Stimulated activated CD4-positive, alpha-beta T cell treated with anti-CD3 and anti-CD28 coated beads, Interleukin-1b, Interleukin-23, amount 100 ng/mL, for 4 hours (primary cell): Measurements from ENCODE around the gene P2RY14.

Source experiments
- DNase-seq, 2 donors: peaks; one replicate each; pipeline ENCODE4 v3.0.0-alpha.2; 2020; ENCODE audit warnings: low read depth in 2 of 2

P2RY14 gene

DNA sequence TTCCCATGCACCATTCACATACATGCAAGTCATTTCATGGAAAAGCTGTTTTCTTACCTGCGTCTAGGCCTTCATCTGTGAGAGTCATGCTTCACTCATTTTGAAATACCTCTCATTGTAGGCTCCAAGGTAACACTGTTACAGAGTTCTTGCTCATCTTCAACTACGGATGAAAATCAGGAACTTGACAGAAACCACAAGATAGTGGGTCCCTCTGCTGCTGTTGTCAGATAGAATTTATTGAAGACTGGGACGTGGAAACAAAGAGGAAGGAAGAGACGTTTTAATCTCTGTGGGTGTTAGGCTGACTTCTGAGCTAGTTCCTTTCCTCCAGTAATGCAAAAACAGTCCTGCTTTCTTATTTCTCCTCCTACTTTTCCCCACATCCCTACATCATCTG lies at the start of gene P2RY14:
P2RY14 (minus strand) TSS at position 313 of the 400 bp plus-strand sequence. CDS start 64,226 bp downstream, outside the sequence.
- no peak for DNase-seq

DNA sequence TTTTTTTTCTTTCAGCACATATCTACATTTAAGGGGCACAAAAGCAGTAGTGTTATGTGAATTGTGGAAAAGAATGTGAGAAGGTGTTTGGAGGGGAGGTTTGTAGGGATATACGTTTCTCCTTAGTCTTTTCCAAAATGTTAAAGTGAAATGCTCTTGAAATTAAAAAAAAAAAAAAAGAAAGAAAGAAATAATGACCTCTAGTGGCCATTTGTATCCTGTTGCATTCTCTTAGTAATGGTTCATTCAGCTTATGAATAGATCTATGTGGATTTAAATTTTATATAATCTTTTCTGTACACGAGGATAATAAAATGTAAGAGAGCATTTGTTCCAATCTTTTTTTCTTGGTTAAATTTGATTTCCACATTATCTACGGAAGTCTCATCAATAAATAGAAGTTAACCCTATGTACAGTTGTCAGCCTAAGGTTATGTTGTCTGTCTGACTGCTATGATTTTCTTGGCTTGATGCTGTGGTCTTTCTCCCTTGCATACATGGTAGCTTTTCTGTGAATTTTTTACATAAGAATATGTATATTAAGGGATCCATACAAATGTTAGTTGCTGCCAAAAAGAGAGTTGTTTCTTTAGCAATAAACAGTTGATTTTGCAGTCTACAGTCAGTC lies 49.3 kb upstream of the P2RY14 start:
- DNase-seq = no peak

DNA sequence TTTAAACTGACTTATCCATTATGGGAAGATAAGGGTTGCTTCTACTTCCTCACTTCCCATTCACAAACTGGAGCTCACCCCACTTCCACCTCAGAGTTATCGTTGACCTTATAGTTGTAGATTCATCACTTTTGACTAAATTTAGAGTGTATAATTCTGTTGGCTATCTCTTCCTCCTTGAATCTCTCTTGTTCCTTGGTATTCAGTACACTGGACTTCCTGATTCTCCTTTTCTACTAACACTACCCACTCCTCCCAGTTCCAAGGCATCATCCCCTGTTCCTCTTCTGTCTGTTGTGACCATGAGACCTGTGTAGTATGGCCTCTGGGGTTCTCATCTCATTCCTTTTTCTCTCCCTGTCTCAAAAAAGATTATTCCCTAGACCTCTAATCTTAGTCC lies 44.2 kb upstream of the P2RY14 start:
- no peak for DNase-seq

DNA sequence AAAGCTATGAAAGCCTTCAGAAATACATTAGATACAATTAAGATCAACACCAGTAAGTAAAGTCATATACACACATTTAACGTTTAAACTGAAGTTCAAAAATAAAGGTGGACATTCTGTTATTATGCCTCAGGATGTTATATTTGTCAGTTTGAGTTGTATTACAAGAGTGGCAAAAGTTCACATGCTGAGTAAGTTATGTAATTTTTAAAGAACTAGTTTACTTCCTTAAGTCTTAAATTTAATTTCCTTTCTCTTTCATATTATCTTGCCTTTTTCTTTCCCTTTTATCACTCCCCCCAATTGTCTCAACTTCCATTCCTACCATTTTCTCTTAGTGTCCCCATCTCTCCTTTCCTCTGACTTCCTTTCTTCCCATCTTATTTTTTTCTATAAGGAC lies 43.2 kb upstream of the P2RY14 start:
- no peak for DNase-seq

DNA sequence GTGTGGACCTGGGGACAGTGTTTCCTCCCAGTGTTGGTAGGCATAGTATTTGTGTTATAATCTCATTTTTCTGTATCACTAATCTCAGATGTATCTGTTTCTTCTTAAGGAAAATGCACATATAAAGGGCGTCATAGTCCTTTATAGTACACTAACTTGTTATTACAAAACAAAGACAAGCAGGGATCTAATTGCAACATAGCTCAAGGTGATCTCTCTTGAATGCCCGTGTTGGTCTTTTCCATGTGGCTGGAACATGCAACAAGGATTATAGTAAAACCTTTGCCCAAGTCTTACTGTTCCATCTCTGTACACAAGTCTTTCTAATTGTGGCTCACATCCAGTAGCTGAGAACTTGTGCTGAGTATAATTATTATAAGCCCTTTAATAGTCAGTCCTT lies 41.8 kb upstream of the P2RY14 start:
- DNase-seq = no peak

DNA sequence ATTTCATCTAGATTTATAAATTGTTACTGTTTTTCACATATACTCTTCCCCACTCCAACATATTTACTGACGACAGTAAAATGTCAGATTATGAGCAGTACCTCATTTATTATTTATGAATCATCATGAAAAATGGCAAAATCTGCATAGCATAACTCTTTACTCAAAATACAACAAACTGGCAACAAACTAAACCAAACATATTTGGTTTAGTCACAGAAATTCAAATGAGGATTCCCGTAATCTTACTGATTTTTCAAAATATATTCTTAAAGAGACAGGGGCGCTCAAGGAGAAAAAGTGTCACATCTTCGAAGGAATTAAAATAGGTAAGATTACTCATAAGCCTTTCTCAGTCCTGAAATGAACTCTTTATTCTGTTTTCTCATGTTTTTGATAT lies 41.3 kb upstream of the P2RY14 start:
- DNase-seq = no peak

DNA sequence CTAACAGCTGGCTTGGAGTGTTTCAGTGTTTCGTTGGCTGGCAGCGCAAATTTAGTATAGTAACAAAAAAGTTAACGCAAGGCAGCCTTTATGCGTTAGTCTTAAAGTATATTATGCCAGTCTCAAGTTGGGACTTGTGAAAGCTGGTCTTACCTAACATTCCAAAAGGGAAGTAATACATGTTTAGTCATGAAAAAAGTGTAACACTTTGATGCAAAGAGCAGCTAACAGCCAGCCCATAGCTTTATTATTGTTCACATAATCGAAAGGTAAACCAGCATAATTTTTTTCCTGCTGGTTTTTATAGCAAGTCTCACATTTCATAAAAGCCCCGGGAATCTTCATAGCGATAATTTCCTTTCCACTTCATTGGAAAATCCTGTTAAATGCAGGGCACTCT lies 40.6 kb upstream of the P2RY14 start:
- DNase-seq = no peak

DNA sequence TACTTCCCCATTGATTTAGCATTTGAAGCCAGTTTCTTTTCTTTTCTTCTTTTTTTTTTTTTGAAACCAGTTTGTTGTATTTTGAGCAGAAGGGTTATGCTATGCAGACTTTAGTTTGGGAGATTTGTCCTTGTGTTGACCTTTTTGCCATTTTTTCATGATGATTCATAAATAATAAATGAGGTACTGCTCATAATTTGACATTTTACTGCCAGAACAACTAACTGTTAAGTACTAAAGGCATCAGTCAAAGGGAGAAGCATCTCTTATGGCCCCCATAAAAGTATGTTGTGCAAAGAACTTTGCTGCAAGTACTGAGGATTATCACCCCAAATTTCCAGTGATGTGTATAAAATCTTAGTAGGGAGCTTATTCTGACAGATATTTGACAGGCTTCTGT lies 40.0 kb upstream of the P2RY14 start:
- no peak for DNase-seq

DNA sequence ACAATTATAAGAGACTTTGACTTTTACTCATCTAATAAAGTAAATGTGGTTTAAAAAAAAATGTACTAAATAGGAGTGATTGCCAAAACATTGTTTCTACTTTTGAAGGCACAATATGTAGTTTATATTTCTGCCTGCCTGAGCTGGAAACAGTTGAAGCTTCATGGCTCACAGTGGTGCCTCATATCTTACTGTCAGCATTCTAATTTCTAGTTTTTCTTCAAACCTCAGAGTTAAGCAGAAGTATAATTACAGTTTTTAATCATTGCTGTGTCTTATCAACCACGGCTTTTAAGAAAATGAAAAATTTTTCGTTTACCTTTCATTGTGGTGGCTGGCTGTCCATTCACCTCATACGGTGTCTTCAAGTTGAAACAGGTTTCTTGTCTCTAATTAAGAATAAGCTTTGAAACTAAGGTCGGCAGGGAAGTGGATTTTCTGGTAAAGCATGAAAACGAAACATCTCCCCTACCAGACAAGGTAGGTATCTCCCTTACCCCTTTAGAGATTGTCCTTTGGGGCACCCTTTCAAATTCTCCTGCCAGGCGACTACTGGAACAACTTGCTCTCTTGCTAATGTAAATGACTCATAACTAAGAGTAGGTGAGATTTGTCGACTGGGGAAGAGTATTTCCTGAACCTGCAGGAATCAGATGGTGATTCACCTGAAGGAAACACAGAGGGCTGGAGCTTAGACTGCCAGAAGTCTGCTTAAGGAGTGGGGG lies 38.1 kb upstream of the P2RY14 start, which contains the start of gene GPR87:
GPR87 (minus strand) TSS at position 554 of the 725 bp plus-strand sequence. CDS start 16,720 bp downstream, outside the sequence.
- no peak for DNase-seq

DNA sequence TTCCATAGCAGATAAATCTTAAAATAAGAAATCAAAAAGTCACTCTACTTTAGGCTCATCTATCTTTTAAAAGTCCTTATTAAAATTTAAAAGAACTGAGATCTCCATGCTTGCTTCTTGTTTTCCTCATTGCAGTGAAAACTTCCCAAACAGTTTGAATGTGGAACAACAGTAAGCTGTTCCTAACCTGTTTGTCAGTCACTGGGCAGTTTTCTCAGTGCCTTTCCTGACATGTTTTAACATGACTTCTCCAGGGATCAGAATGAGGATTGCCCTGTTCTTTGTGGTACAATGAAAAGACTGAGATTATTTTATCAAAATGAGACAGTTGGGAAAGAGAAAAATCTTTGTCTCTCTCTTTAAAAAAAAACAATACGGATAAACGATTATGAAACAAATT lies 37.5 kb upstream of the P2RY14 start:
- no peak for DNase-seq

DNA sequence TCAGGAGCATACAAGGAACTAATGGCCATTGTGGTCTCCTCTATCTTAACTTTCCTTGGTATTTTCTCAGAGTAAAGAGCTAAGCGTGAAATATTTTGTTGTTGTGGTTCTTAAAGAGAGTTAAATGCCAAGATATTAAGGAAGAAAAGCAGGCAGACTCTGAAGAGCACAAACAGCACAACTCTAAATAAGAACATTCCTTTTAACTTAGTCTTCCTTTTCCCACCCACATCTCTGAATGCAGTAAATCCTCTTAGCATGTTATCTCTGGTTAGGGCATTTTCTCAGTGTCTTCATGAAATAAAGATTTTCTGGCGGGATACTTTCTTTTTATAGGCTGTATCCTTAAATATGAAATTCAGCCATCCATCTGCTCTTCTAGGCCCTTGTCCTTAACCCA lies 36.8 kb upstream of the P2RY14 start:
- no peak for DNase-seq

DNA sequence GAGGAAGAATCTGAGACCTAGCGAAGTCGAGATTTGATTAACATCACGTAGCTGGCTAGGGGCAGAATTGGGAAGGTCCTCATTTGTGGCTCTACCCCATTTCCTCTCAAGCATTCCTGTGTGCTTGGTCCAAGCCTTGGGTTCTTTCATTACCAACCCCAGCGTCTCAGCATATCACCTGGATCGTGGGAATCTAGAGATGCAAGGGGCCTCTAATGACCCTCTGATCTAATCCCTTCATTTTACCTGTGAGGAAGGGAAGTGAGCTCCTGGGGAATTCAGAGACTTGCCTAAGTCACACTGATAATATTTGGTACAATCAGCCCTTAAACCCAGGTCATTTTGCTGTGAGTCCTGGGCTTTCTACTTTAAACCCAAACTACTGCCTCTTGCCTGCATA lies 36.3 kb upstream of the P2RY14 start:
- no peak for DNase-seq

DNA sequence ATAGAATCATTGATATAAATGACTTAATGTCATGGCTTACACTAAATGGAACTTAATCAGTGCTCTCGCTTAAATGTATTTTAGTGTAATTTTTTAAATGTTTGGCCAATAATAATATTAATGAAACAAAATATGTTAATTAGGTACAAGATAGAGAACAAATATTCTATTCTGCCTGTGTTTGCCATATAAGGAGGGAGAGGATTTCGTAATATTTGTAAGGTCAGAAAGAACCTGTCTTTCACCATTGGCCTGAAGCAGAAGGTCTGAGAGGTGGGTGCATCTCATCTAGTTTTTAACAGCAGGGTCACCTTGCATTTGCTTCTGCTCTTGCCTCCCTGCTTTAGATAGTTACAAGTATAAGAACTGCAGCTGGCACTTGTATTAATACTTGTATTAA lies 35.8 kb upstream of the P2RY14 start:
- DNase-seq = no peak

DNA sequence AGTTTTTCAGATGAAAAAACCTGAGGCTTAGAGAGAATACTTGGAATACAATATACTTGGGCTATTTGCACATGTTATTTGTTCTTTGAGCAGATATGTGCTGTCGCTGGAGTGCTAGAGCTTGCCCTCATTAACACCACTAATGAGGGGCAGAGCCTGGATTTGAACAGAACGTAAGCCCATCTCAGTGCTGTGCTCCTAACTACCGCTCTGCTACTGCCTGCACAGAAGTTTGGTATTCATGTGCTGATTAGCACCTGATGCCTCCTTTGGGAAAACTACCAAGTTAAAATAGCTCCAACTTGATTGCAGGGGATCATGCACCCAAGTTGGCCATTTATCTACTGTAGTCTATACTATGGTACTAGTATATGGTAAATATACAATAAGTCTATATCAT lies 34.6 kb upstream of the P2RY14 start:
- no peak for DNase-seq

DNA sequence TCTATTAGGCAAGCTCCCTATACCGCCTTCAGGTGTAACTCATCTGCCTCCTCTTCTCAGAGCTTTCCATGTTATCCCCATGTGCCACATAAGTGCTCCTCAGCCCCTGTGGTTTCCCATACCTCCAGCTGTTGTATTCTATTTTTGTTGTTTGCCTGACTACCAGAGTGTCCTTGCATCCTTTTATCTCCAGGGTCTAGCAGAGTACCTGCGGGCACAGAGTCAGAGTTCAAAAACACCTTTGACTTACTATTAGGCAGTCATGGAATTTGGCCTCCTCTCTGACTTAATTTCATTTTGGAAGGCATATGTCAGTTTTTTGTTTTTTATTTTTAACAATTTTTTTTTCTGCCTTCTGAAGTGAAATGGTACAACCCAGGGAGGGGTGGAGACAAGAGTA lies 31.2 kb upstream of the P2RY14 start:
- DNase-seq = no peak

DNA sequence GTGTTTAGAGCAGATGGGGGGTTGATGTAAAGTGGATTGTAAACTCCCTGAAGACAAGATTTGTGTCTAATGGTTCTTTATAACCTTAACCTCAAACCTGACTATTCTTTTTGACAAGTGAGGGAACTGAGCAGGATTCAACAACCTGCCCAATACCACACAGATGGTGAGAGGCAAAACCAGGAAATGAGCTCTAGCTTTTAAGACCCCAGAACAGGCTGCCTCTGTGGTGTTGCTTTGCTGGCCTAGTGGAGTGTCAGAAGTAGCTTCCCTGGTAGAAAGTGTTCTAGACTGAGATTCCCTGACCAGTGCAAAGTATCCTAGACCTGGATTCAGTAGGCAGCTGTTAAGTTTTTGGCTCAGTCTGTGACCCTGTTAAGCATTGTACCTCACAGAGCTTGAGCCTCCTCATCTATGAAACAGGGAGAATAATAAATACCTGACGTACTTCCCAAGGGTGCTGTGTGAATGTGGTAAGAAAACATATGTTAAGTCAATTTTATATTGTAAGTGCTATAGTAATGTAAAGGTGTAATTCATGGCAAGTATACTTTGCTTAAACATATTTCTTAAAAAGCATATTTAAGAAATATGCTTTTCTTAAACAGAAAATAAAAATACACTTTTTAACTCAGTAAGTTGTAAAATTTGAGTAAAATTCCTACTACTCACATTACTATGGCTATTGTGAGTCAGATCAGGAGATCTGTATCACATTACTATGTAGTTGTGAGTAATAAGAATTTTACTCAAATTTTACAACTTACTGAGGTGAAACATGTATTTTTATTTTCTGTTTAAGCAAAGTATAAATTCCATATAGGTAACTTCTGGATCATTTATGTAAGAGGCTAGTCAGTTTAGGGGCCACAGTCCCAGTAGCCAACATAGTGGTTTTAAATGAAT lies 29.5 kb upstream of the P2RY14 start:
- no peak for DNase-seq

DNA sequence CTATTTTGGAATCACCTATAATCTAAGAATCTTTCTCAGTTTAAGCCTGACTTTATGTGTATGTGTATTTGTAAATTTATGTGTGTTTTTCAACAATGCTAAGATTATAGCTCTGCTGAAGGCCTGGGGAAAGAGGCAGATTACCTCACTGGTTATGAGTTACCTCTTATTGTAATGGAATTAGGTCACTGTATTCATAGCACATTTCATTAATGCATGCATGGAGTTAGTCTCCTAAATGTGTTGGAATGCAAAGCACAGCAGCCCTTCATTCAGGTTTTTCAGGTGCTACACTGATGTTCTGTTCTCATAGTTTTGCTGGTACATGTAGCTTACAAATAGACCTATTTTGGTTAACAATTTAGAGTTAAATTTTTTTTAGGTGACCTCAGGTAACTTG lies 28.8 kb upstream of the P2RY14 start:
- DNase-seq = no peak

DNA sequence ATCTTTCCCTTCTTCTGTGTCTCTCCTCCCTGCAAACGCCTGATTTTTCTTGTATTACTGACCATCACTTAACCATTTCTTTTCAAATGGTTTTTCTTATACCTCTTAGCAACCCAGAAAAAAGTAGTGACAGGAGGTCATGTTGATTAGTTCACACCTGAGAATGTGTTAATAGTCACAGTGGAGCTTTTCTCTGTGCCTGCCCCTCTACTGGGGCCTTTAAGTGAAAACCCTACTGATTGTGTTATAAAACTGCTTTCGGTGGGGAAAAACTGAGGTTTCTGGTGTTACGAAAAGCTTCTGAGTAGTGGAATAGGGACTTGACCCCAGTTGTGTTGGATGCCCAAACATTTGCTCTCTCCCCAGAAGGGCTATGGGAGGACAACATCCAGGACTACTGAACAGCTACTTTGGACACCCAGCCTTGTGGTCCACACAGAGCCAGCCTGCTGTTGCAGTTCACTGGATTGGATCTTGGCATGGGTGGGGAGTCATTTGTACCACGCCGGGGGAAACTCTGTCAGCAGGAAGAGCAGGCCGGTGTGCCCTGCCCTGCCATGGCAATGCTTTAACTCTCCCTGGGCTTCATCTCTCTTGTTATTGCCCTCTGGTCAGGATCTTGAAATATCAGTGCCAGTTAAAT lies 27.9 kb upstream of the P2RY14 start:
- DNase-seq = no peak

DNA sequence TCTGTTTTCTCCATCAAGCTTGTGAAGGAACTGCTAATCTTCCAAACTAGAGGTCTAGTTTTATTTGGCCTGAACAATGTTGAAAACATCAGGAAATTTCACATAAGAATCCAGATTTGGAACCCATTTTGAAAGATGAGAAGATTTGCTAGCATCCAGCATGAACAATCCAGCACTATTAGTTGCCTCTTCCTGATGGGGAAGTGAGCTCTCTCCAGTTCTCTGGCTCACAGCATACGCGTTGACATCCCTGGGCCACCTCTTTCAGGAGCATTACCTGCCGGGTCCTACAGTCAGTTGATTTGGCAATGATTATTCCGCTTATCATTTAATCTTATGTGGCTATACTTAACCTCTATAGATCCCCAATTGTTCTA lies 27.4 kb upstream of the P2RY14 start:
- DNase-seq = no peak

DNA sequence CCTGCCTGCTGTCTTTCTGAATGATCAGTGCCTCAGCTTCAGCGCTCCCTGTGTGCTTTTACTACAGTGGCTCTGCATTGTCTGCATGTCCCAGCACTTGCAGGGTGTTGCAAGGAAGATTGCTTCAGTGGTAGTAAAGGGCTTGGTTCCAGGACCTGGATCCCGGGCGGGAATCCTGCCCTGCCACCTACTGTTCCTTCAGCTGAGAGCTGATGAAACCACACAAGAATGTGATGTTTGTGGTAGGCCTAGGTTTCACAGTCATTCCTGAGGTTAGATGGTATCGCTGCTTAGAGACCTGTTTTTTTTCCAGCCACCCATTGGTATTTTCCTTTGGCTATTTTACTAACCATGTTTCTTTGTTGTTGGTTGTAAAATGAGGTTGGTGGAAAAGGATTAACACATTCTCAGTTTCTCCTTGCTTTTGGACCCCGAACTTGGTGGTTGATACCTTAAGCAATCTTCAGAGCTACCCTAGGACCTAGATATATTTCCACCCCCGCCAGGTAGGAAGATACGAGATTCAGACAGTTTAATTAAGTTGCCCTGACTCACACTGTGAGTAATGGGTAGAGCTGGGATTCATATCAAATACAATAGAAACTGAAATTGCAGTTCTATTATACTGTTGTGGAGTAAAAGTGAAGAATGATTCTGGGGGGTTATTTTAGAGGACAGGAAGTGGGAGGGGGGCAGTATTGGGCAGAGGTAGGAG lies 26.9 kb upstream of the P2RY14 start:
- no peak for DNase-seq

DNA sequence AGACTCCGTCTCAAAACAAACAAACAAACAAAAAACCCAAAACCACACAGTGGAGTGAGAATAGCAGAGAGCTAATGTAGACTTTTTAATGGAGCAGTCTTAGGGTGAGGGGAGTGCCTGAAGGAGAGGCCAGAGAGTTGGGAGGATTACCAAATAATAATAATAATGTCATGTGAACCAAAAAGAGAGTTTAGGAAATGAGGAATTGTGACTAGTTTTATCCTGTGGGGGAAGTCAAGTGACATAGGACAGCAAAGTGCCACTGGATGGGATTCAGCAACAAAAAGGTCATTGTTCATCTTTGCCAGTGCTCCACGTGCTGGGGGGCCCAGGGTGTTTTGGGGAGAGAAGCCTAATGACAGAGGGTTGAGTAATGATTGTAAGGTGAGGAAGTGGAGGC lies 25.4 kb upstream of the P2RY14 start:
- DNase-seq = no peak

DNA sequence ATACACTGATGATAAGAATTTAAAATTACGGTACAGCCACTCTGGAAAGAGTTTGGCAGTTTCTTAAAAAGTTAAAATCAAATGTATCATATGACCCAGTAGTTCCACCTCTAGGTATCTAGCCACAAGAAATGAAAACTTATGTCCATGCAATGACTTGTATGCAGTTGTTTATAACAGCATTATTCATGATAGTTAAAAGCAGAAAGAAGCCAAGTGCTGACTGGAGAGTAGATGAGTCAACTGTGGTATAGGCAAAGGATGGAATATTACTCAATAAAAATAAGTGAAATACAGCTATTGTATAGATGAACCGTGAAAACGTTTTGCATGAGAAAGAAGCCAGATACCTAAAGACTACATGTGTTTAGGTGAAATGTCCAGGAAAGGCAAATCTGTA lies 23.4 kb upstream of the P2RY14 start:
- DNase-seq = no peak
